Thyroid gland (tissue), 4 donors: ENCODE results near the gene ATG12. TPM values are rescaled to one million over a fixed set of nuclear protein-coding genes. Genes with fewer than 3 reads are reported as not detected.
"Not testable (repeated sequence)": the region's sequence is repeated elsewhere in the genome, so short reads cannot be mapped to it uniquely, and the experiment has no call there.

Experiments
- DNase-seq, 2 donors: peaks; one replicate each; pipeline ENCODE4 v3.0.0-alpha.2; 2019
- H3K27ac ChIP-seq, 3 donors: fragments of 200-600 bp; sonication (generic); 1 replicate in 2 of 3; 2 replicates in 1 of 3; pipeline ENCODE4 v1.5.1; 2016 to 2019; ENCODE audit warnings: mild to moderate bottlenecking in 1 of 3, moderate library complexity in 1 of 3
- H3K27me3 ChIP-seq: fragments of 200-600 bp; sonication (generic); one replicate; pipeline ENCODE4 v1.5.1; 2019
- H3K36me3 ChIP-seq, 2 donors: fragments of 200-600 bp; sonication (generic); one replicate each; pipeline ENCODE4 v1.5.1; 2016 to 2019
- H3K4me1 ChIP-seq, 2 donors: fragments of 200-600 bp; sonication (generic); one replicate each; pipeline ENCODE4 v1.5.1; 2017 to 2019
- H3K4me3 ChIP-seq, 3 donors: fragments of 200-600 bp; sonication (generic); replicated peaks in 1 of 3; 1 replicate in 2 of 3; 2 replicates in 1 of 3; pipeline ENCODE4 v1.5.1; 2016; ENCODE audit warnings: mild to moderate bottlenecking in 1 of 3
- H3K9me3 ChIP-seq: fragments of 200-600 bp; sonication (generic); one replicate; pipeline ENCODE4 v1.5.1; 2017
- POLR2A ChIP-seq, 2 donors: fragments of 450-650 bp; IDR thresholded peaks; one replicate each; pipeline ENCODE4 v1.6.1; 2017; ENCODE audit warnings: antibody characterized with exemption in 2 of 2, mild to moderate bottlenecking in 2 of 2, moderate library complexity in 1 of 2
- WGBS, 2 donors: methylation state at CpG; one replicate each; pipeline ENCODE4 v1.1.5; 2017; 5-methylcytosine and 5-hydroxymethylcytosine counted together
- intact Hi-C: fragments of 100-400 bp; cut with DNase I; formaldehyde crosslinking; loops from one replicate; pipeline ENCODE4 v1.15.1; 2023
- total RNA-seq, 4 donors: library from RNA; depleted of rRNA; stranded (reverse); fragments of >200 nt; gene quantifications; one replicate each; pipeline ENCODE4 v1.2.3, GENCODE V29; 2016
- TF ChIP-seq, protein P1 (sequence below), 6 experiments: fragments of 200-600 bp in 3 of 6; fragments of 450-650 bp in 3 of 6; sonication (generic) in 3 of 6; IDR thresholded peaks; one replicate each; pipeline ENCODE4 v1.5.1; 2016 to 2019; ENCODE audit warnings: antibody characterized with exemption in 6 of 6, mild to moderate bottlenecking in 2 of 6, inconsistent platforms in 1 of 6, moderate library complexity in 1 of 6

Gene ATG12
- 10 to 100 TPM; 42.0 to 98.7 (median 68.1) TPM for total RNA-seq

DNA sequence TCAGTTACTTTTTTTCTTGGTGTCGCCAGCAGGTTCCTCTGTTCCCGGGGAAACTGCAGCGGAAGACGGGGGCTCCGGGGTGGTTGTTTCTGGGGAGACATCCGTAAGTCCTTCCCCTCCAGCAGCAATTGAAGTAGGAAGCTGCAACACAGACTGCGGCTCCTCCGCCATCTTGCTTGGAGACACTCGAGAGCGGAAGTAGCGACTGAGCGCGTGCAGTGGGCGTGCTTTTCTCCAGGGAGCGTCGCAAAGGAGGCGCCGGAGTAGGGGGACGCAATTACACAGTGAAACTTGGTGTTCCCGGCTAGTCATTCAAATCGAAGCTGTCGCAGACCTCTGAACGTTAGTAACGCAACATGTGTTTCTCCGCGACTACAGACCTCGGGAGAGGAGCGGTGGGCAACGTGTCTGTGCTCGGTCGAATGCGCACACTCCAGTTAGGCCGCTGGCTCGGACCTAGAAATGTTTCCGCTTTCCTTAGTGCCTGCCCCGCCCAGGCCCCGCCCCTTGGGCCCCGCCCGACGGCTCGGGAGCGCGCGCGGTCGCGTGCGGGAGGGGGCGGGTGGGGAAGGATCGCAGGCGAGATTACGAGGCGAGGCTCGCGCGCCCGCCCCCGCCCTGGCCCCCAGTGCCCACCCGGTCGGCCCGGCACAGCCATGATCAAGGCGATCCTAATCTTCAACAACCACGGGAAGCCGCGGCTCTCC is at the start of gene ATG12, which contains the start of gene AP3S1:
TSS of gene ATG12 (minus strand) at position 184 of the 707 bp plus-strand sequence. CDS start at position 171, 13 bp downstream.
TSS of gene AP3S1 (plus strand) at position 554 of the 707 bp plus-strand sequence. CDS start at position 657, 103 bp downstream.
- intact Hi-C loops: no loop called here
- H3K36me3 ChIP-seq: peaks cover 8% of the 10 kb centered on the region in 2 donors
- peak within 1 kb of the TSS; percentile 66 to 94 (median 87) for H3K27ac ChIP-seq
- H3K4me3 ChIP-seq: peak within 1 kb of the TSS; percentile 52 to 73 (median 54)
- H3K27me3 ChIP-seq: no peaks in the 10 kb centered on the region
- DNase-seq: peak; percentile 92 to 93
- peaks cover 27 to 28% of the 10 kb centered on the region in 2 donors for H3K4me1 ChIP-seq
- 19 to 24% methylated on average over 30 to 41 of the region's 65 CpGs for WGBS, 2 donors
- TF ChIP-seq POLR2A (IDR thresholded peaks at IDR 0.05): peak; percentile 63 to 91
- TF ChIP-seq, protein P1, sequence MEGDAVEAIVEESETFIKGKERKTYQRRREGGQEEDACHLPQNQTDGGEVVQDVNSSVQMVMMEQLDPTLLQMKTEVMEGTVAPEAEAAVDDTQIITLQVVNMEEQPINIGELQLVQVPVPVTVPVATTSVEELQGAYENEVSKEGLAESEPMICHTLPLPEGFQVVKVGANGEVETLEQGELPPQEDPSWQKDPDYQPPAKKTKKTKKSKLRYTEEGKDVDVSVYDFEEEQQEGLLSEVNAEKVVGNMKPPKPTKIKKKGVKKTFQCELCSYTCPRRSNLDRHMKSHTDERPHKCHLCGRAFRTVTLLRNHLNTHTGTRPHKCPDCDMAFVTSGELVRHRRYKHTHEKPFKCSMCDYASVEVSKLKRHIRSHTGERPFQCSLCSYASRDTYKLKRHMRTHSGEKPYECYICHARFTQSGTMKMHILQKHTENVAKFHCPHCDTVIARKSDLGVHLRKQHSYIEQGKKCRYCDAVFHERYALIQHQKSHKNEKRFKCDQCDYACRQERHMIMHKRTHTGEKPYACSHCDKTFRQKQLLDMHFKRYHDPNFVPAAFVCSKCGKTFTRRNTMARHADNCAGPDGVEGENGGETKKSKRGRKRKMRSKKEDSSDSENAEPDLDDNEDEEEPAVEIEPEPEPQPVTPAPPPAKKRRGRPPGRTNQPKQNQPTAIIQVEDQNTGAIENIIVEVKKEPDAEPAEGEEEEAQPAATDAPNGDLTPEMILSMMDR (IDR thresholded peaks at IDR 0.05): peak in 1 of 6 experiments; percentile 1
- H3K9me3 ChIP-seq: no peaks in the 10 kb centered on the region

DNA sequence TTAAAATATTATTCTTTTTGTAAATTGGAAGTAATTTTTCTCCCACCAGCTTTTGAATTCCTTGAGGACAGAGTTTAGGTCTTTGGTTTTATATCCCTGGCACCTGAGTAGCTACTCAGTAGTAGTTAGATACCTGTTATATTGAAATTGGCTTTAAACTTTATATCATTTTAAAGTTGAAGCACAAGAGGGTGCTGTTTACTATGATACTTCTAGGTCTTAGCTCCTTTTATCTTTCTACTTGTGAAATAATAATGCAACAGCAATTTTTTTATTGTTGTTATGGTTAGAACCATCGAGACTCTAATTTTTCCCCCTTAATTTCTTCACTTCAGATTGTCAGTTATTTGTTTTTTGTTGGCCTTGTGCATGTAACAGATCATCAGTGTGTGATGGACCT is 46.7 kb upstream of the ATG12 start:
- no peak for DNase-seq
- Histone ChIP-seq H3K9me3 (no peaks in the 10 kb centered on the region), H3K27ac (no peak overlapping the region), H3K36me3 (no peaks in the 10 kb centered on the region), H3K27me3 (no peaks in the 10 kb centered on the region), H3K4me3 (no peak overlapping the region), H3K4me1 (no peaks in the 10 kb centered on the region)
- 77 to 79% methylated on average over 1 of the region's 1 CpG for WGBS, 2 donors
- TF ChIP-seq POLR2A (IDR thresholded peaks at IDR 0.05): no peak
- TF ChIP-seq, protein P1 (IDR thresholded peaks at IDR 0.05): peak in 1 of 6 experiments; percentile 21
- intact Hi-C loops: no loop called here

DNA sequence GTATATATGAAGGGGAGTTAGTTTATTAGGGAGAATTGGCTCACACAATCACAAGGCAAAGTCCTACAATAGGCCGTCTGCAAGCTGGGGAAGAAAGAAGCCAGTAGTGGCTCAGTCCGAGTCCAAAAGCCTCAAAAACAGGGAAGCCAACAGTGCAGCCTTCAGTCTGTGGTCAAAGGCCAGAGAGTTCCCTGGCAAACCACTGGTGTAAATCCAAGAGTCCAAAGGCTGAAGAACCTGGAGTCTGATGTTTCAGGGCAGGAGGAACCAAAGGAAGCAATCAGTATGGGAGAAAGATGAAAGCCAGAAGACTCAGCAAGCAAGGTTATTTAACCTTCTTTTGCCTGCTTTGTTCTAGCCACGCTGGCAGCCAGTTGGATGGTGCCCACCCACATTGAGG is 43.8 kb upstream of the ATG12 start:
- H3K36me3 ChIP-seq, H3K27me3 ChIP-seq, H3K4me3 ChIP-seq, H3K9me3 ChIP-seq, intact Hi-C loops, DNase-seq, H3K27ac ChIP-seq, H3K4me1 ChIP-seq: not testable (repeated sequence)
- 86 to 89% methylated on average over 3 of the region's 3 CpGs for WGBS, 2 donors

DNA sequence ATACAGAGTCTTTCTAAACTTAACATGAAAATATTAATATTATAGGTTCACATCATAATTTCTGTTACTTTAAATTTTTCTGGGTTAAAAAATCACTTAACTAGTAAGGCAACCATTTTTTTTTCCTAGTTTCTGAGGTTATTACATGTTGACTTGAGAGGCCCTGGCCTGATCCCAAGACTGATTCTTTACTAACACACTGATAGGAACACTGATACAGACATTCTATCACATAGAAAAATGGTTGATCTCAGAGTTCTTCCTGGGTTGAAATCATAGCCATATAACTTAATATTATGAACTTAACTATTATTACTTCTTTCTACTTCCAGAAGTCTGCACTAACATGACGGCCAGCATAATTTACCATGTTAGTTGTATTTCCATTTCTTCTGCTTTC is 43.3 kb upstream of the ATG12 start:
- Histone ChIP-seq H3K36me3 (no peaks in the 10 kb centered on the region), H3K27ac (no peak overlapping the region), H3K27me3 (no peaks in the 10 kb centered on the region), H3K4me3 (no peak overlapping the region), H3K4me1 (peaks cover 0 to 4% of the 10 kb centered on the region in 2 donors), H3K9me3 (no peaks in the 10 kb centered on the region)
- intact Hi-C loops: no loop called here
- WGBS, 2 donors: 92 to 93% methylated on average over 1 of the region's 1 CpG
- TF ChIP-seq, protein P1 (IDR thresholded peaks at IDR 0.05): no peak
- DNase-seq: no peak

DNA sequence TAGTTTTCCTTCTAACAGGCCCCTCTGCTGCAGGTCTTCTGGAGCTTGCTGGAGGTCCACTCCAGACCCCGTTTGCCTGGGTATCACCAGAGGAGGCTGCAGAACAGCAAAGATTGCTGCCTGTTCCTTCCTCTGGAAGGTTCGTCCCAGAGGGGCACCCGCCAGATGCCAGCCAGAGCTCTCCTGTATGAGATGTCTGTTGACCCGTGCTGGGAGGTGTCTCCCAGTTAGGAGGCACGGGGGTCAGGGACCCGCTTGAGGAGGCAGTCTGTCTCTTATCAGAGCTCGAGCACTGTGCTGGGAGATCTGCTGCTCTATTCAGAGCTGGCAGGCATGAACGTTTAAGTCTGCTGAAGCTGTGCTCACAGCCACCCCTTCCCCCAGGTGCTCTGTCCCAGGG is 41.1 kb upstream of the ATG12 start:
- H3K9me3 ChIP-seq, H3K4me3 ChIP-seq, H3K27me3 ChIP-seq, H3K4me1 ChIP-seq, intact Hi-C loops, H3K36me3 ChIP-seq, DNase-seq, H3K27ac ChIP-seq: not testable (repeated sequence)
- WGBS, 2 donors: 88 to 94% methylated on average over 5 to 6 of the region's 8 CpGs

DNA sequence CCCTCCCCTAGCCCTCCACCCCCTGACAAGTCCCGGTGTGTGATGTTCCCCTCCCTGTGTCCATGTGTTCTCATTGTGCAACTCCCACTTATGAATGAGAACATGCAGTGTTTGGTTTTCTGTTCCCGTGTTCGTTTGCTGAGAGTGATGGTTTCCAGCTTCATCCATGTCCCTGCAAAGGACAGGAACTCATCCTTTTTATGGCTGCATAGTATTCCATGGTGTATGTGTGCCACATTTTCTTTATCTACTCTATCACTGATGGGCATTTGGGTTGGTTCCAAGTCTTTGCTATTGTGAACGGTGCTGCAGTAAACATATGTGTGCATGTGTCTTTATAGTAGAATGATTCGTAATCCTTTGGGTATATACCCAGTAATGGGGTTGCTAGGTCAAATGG is 36.0 kb upstream of the ATG12 start:
- H3K9me3 ChIP-seq, H3K27me3 ChIP-seq, intact Hi-C loops, H3K36me3 ChIP-seq, H3K4me3 ChIP-seq, H3K27ac ChIP-seq, DNase-seq: not testable (repeated sequence)
- 97 to 98% methylated on average over 5 of the region's 5 CpGs for whole genome bisulfite sequencing, 2 donors
- H3K4me1 ChIP-seq: peaks cover 16 to 21% of the 10 kb centered on the region in 2 donors
